CD4-positive, alpha-beta T cell treated with Interleukin-15 for 4 hours (primary cell): ENCODE results near the gene SHC3.

Experiments
- DNase-seq: peaks from one replicate; pipeline ENCODE4 v3.0.0-alpha.2; 2020; ENCODE audit warnings: low spot score

The SHC3 gene

GRCh38 chr9:89154651-89155336 lies 23.8 kb downstream of the SHC3 start:
- DNase-seq: peak; percentile 2

DNA sequence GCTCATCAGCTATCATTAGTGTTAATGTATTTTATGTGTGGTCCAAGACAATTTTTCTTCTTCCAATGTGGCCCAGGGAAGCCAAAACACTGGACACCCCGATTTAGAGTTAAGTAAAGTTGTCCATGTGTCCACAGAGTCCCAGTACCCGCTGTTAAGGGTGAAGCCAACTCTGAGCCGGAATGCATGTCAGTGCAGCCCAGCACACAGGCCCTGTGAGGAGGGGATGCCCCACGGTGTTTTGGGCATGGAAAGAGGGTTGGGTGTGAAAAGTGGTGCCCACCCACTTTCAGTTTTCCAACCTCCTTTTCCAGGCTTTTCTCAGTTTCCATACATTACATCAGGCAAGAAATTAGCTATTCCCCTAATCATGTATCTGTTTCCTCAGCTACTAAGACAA lies 24.4 kb downstream of the SHC3 start:
- no peak for DNase-seq

- no peak for DNase-seq
These were observed 25.2 kb downstream of the SHC3 start for GRCh38 chr9:89153232-89154017.

GRCh38 chr9:89149726-89150125 lies 28.9 kb downstream of the SHC3 start:
- no peak for DNase-seq

DNA sequence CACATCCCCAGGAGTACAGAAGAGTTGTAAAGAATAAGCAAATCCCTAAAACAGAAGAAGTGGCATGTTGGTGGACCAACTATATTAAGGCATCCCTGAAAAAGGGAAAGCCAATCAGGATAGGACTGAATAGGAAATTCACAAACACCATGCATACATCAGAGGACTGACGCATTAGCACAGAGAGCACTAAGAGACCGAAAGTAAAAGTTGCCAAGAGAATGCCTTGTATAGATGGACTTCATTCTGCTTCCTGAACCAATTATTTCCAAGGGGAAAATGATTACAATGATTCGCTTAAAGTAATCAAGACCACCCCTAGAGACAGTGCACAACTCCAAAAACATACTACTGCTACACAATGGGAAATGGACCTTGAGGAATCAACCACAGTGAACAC lies 33.5 kb downstream of the SHC3 start:
- no peak for DNase-seq

DNA sequence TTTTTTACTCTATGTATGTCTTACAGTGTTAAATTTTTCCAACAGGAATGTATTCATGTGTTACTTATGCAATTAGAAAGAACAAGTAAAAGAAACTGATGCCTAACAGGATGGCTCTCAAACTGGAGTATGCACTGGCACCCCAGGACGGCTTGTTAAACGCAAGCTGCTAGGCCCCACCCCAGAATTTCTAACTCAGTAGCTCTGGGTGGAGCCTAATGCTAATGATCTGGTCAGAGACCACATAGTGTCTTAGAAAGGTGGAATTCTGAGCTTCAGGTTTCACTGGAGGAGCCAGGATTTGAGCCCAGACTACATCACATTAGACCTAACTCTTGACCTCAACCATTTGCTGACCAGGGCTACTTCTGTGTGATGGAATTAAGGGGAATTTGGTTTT lies 34.4 kb downstream of the SHC3 start:
- no peak for DNase-seq

DNA sequence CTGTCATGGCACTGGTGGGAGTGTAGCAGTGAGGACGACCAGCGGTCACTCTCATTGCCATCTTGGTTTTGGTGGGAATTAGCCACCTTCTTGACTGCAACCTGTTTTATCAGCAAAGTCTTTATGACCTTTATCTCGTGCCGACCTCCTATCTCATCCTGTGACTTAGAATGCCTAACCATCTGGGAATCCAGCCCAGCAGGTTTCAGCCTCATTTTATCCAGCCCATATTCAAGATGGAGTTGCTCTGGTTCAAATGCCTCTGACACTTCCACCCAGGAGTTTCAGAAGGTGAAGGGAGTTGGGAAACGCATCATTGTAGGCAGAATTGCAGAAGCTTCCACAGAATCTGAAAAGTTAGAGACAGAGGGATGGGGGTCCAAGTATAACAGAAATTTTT lies 35.4 kb downstream of the SHC3 start:
- no peak for DNase-seq

GRCh38 chr9:89139455-89139854 lies 39.2 kb downstream of the SHC3 start:
- no peak for DNase-seq

DNA sequence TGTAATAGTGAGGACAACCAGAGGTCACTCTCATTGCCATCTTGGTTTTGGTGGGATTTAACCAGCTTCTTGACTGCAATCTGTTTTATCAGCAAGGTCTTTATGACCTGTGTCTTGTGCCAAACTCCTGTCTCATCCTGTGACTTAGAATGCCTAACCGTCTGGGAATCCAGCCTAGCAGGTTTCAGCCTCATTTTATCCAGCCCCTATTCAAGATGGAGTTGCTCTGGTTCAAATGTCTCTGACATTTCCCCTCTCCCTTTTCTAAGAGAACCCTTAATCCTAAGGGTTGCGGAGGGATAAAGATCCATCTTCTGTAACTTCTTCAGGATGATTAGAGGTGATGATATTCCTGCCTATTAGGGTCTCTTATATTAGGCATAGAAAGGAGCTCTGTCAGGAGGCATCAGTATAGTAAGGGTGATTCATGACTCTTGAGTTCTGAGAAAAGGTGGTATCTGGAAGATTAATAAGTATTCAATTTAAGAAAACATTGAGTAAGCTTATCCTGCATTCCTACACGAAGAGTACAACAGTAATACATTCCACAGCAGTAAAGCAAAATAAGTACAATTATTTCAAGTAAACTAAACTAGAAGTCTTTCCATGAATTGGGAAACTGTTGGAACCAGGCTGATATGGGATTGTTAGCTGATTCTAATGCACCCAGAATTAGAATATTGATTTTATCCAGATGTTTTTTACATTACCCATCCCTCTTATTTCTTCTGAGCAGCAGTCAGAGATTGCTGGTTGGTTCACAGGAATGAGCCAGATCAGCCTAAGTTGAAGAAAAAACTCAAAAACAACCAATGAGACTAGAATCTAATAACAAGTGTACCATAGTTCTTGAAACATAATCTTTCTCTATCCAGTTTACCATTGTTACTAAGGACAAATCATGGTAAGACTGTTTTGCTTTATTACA lies 39.9 kb downstream of the SHC3 start:
- DNase-seq: no peak

DNA sequence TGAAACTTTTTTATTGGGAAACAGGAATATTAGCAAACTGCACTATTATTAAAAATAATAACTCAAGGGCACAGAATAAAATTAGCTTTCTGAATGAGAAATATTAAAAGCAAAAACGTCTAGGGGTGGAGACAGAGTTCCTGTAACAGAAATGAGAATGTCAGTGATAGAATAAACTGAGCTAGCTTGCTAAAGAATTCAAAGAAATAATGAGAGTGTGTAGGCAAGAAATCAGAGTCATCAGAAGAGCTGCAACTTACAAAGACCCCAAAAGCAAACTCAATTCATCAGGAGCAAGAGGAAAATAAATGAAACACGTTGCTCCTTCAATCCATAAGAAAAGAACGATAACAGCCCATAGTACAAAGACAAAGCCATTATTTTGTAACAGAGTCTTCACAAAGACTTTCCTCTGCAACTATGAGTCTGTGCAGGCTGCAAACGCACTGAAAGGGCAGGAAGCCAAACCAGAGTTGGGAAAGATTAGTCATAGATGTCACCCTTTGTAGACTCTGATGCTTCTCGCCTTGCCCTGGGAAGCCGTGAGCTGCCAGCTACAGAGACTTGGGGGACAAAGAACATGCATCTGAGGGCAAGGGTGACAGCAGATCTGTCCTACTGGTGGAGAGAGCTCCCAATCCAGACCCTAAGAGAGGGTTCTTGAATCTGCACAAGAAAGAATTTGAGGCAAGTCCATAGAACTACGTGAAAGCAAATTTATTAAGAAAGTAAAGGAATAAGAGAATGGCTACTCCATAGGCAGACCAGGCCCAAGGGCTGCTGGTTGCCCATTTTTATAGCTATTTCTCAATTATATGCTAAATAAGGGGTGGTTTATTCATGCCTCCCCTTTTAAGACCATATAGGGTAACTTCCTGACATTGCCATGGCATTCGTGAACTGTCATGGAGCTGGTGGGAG lies 40.8 kb downstream of the SHC3 start:
- no peak for DNase-seq

DNA sequence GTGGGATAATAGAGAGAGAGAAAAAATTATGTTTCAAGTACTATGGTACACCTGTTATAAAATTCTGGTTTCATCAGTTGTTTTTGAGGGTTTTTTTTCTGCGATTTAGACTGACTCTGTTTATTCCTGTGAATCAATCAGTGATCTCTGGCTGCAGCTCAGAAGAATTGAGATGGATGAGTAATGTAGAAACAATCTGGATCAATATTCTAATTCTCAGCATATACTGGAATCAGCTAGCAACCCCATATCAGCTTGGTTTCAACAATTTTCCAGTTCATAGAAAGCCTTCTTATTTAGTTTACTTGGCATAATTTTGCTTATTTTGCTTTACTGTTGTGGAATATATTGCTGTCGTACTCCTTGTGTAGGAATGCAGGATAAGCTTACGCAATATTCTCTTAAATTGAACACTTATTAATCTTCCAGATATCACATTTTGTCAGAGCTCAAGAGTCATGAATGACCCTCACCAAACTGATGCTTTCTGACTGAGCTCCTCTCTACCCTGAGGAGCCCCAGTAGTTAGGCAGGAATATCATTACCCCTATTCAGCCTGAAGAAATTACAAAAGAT lies 42.9 kb downstream of the SHC3 start:
- DNase-seq: no peak

GRCh38 chr9:89134709-89135108 lies 43.9 kb downstream of the SHC3 start:
- no peak for DNase-seq

- DNase-seq: no peak
These were observed 55.7 kb downstream of the SHC3 start for GRCh38 chr9:89122949-89123348.

- no peak for DNase-seq
These were observed 57.9 kb downstream of the SHC3 start for GRCh38 chr9:89120704-89121103.

DNA sequence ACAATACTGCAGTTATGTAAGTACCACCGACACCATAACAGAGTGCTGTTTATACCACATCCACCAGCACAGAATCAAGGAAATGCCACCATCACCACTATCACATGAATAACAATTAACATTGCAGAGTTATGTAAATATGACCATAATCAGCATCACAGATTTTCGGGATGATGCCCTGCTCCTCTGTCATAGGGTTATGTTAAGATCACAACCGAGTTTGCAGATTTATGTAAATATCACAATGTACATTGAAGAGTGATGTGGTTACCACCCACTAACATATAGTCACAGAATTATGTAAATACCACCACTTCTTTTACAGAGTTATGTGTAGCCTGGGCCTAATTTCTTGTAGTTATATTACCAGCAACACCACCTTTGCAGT lies 61.8 kb downstream of the SHC3 start:
- no peak for DNase-seq

DNA sequence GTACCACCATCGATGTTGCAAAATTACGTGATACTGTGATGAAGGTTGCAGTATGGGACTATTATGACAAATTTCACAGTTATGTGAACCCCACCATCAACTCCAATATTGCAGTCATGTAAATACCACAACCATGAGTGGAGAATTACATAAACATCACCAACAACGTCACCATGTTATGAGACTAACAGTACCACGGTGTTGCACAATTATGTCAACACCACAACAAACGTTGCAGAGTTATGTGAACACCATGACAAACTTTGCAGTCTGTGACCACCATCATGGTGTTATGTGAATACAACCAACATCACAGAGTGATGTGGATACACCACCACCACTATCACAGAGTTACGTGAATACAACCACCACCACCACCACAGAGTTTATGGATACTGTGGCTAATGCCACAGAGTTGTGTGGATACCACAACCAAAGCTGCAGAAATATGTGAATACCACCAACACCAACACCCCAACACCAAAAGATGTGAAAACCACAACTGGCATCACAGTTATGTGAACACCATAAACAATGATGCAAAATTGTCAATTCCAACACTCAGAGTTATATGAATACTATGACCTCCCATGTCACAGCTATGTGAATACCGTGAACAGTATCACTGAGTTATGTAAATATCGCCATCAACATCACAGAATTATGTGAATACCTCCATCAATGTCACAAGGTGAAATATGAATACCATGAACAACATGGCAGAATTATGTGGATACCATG lies 62.4 kb downstream of the SHC3 start:
- DNase-seq: no peak

- DNase-seq: no peak
These were observed 63.2 kb downstream of the SHC3 start for GRCh38 chr9:89115426-89115825.

GRCh38 chr9:89114741-89115140 lies 63.9 kb downstream of the SHC3 start:
- DNase-seq: no peak

GRCh38 chr9:89113851-89114250 lies 64.8 kb downstream of the SHC3 start:
- no peak for DNase-seq

DNA sequence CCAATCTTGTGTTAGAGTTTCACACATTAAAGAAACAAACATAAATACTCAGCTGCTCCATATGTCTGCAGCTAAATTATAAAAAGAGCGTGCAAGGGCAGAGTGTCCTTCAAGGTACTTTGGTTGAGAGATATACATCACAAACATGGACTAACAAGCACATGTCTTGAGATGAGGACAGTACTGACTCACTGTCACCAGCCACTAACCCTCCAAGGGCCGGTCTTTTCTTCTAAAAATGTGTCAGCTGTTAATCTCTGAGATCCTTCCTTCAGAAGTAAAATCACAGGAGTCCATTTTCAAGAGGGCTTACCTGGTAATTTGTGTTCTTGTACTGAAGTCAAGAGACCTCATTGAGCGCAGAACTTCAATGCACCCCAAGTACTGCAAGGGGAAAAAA lies 66.4 kb downstream of the SHC3 start:
- no peak for DNase-seq

- DNase-seq: no peak
These were observed 69.0 kb downstream of the SHC3 start for GRCh38 chr9:89109666-89110065.
